K562 (cell line): ENCODE measurements around the gene DLK1.

Experiments used
- CREM ChIP-seq: IDR thresholded peaks from 2 replicates; pipeline ENCODE4 v1.6.1; 2014; ENCODE audit warnings: antibody characterized with exemption, low read depth
- E2F4 ChIP-seq: sonication (generic); formaldehyde crosslinking; IDR thresholded peaks from 2 replicates; pipeline ENCODE4 v1.8.0; 2022; ENCODE audit warnings: mild to moderate bottlenecking, low read depth, missing genetic modification reagents
- EP300 ChIP-seq: IDR thresholded peaks from 2 replicates; pipeline ENCODE4 v1.6.1; 2012; ENCODE audit warnings: low read length, improper control_type of control experiment
- EZH2 ChIP-seq: IDR thresholded peaks from 2 replicates; pipeline ENCODE4 v1.6.1; 2012; ENCODE audit warnings: low read depth, mild to moderate bottlenecking, inconsistent platforms, low read length, borderline replicate concordance
- ID3 ChIP-seq, 2 experiments: fragments of 250-450 bp in 1 of 2; fragments of 450-650 bp in 1 of 2; sonication (Bioruptor Pico) in 1 of 2; IDR thresholded peaks; 2 replicates each; pipeline versions ENCODE4 v1.6.1 to v1.8.0; 2016 to 2021; ENCODE audit warnings: mild to moderate bottlenecking in 2 of 2, moderate library complexity in 2 of 2, missing compliant biosample characterization in 1 of 2, missing genetic modification characterization in 1 of 2
- MNT ChIP-seq, 2 experiments: fragments of 450-650 bp; conservative IDR thresholded peaks; 2 replicates each; pipeline ENCODE4 v1.6.1; 2017; ENCODE audit warnings: mild to moderate bottlenecking in 2 of 2, moderate library complexity in 2 of 2
- MXI1 ChIP-seq: IDR thresholded peaks from 2 replicates; pipeline ENCODE4 v1.6.1; 2011; ENCODE audit warnings: low read depth, mild to moderate bottlenecking, improper control_type of control experiment, low read length
- SREBF1 ChIP-seq: fragments of 150-350 bp; IDR thresholded peaks from 2 replicates; pipeline ENCODE4 v1.6.1; 2014; ENCODE audit warnings: antibody characterized with exemption, low read depth, low read length, borderline replicate concordance
- USF1 ChIP-seq: sonication (generic); formaldehyde crosslinking; IDR thresholded peaks from 2 replicates; pipeline ENCODE4 v1.9.0; 2022; ENCODE audit warnings: mild to moderate bottlenecking, missing genetic modification reagents
- ZNF217 ChIP-seq: sonication (generic); formaldehyde crosslinking; IDR thresholded peaks from 2 replicates; pipeline ENCODE4 v1.8.0; 2022; ENCODE audit warnings: mild to moderate bottlenecking, missing genetic modification reagents
- TF ChIP-seq, protein P1 (sequence below), 2 experiments: fragments of 450-650 bp; formaldehyde crosslinking in 1 of 2; IDR thresholded peaks; 2 replicates each; pipeline versions ENCODE4 v1.4.0 to v1.6.1; 2014 to 2020; ENCODE audit warnings: mild to moderate bottlenecking in 2 of 2, borderline replicate concordance in 1 of 2, low read depth in 1 of 2
- TF ChIP-seq, protein P2 (sequence below), 3 experiments: IDR thresholded peaks in 2 of 3; conservative IDR thresholded peaks in 1 of 3; 2 replicates each; pipeline ENCODE4 v1.5.1; 2011 to 2012; ENCODE audit warnings: low read length in 3 of 3, mild to moderate bottlenecking in 3 of 3, control low read depth in 2 of 3, improper control_type of control experiment in 1 of 3, inconsistent platforms in 1 of 3, low read depth in 1 of 3, mixed read lengths in 1 of 3, moderate library complexity in 1 of 3; ENCODE audit not compliant: insufficient read depth in 2 of 3
- TF ChIP-seq, protein P3 (sequence below): fragments of 250-450 bp; sonication (Bioruptor Pico); IDR thresholded peaks from 2 replicates; pipeline ENCODE4 v1.4.0; 2020; ENCODE audit warnings: mild to moderate bottlenecking

DNA sequence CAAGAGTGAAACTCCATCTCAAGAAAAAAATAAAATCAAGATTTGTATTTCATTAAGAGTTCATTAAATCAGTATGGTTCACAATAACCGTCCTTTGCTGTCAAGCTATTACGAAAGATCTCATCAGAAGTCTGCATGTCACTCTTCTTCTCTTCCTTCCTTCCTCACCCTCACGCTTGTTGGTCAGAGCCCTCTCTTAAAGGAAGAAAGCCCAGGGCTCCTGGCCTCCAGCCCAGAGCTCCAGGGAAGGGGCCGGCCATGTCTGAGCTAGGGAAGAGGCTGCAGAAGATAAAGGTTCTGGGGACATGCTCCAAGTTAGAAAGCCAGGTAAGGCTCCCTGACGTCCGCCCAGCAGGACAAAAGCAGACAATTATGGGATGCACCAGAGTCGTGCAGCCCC lies 43.1 kb upstream of the DLK1 start:
- TF ChIP-seq E2F4 (CRISPR knock-in tag) (no peak), ID3 (CRISPR knock-in tag; IDR thresholded peaks at IDR 0.05) (no peak), ID3 (tag; IDR thresholded peaks at IDR 0.05) (no peak), EP300 (no peak), ZNF217 (CRISPR knock-in tag) (no peak), MNT (conservative IDR thresholded peaks at IDR 0.05) (no peak), EZH2 (no peak), SREBF1 (no peak), CREM (no peak), MXI1 (no peak), USF1 (CRISPR knock-in tag) (no peak)
- TF ChIP-seq, protein P1, sequence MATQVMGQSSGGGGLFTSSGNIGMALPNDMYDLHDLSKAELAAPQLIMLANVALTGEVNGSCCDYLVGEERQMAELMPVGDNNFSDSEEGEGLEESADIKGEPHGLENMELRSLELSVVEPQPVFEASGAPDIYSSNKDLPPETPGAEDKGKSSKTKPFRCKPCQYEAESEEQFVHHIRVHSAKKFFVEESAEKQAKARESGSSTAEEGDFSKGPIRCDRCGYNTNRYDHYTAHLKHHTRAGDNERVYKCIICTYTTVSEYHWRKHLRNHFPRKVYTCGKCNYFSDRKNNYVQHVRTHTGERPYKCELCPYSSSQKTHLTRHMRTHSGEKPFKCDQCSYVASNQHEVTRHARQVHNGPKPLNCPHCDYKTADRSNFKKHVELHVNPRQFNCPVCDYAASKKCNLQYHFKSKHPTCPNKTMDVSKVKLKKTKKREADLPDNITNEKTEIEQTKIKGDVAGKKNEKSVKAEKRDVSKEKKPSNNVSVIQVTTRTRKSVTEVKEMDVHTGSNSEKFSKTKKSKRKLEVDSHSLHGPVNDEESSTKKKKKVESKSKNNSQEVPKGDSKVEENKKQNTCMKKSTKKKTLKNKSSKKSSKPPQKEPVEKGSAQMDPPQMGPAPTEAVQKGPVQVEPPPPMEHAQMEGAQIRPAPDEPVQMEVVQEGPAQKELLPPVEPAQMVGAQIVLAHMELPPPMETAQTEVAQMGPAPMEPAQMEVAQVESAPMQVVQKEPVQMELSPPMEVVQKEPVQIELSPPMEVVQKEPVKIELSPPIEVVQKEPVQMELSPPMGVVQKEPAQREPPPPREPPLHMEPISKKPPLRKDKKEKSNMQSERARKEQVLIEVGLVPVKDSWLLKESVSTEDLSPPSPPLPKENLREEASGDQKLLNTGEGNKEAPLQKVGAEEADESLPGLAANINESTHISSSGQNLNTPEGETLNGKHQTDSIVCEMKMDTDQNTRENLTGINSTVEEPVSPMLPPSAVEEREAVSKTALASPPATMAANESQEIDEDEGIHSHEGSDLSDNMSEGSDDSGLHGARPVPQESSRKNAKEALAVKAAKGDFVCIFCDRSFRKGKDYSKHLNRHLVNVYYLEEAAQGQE (IDR thresholded peaks at IDR 0.05; ENCODE audit: borderline replicate concordance): no peak
- TF ChIP-seq, protein P1 (CRISPR knock-in tag; IDR thresholded peaks at IDR 0.05; ENCODE audit: low read depth): no peak
- TF ChIP-seq, protein P2, sequence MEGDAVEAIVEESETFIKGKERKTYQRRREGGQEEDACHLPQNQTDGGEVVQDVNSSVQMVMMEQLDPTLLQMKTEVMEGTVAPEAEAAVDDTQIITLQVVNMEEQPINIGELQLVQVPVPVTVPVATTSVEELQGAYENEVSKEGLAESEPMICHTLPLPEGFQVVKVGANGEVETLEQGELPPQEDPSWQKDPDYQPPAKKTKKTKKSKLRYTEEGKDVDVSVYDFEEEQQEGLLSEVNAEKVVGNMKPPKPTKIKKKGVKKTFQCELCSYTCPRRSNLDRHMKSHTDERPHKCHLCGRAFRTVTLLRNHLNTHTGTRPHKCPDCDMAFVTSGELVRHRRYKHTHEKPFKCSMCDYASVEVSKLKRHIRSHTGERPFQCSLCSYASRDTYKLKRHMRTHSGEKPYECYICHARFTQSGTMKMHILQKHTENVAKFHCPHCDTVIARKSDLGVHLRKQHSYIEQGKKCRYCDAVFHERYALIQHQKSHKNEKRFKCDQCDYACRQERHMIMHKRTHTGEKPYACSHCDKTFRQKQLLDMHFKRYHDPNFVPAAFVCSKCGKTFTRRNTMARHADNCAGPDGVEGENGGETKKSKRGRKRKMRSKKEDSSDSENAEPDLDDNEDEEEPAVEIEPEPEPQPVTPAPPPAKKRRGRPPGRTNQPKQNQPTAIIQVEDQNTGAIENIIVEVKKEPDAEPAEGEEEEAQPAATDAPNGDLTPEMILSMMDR (IDR thresholded peaks at IDR 0.05 in 2 of 3, conservative IDR thresholded peaks at IDR 0.05 in 1 of 3; ENCODE audit: insufficient read depth in 2 of 3, low read depth in 1 of 3, low read length in 3 of 3): no peak
- TF ChIP-seq, protein P3, sequence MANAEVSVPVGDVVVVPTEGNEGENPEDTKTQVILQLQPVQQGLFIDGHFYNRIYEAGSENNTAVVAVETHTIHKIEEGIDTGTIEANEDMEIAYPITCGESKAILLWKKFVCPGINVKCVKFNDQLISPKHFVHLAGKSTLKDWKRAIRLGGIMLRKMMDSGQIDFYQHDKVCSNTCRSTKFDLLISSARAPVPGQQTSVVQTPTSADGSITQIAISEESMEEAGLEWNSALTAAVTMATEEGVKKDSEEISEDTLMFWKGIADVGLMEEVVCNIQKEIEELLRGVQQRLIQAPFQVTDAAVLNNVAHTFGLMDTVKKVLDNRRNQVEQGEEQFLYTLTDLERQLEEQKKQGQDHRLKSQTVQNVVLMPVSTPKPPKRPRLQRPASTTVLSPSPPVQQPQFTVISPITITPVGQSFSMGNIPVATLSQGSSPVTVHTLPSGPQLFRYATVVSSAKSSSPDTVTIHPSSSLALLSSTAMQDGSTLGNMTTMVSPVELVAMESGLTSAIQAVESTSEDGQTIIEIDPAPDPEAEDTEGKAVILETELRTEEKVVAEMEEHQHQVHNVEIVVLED: no peak
